Effector memory CD4-positive, alpha-beta T cell (primary cell): Measurements from ENCODE around the gene USP35.

ENCODE experiments used
- DNase-seq, 3 donors: peaks; one replicate each; pipeline ENCODE4 v3.0.0-alpha.2; 2020
- H3K27ac ChIP-seq: 2 replicates; pipeline ENCODE4 v1.7.0; 2013; ENCODE audit warnings: mild to moderate bottlenecking, low read length, moderate library complexity; ENCODE audit not compliant: insufficient read depth, poor library complexity, severe bottlenecking
- H3K27me3 ChIP-seq: replicated peaks from 2 replicates; pipeline ENCODE4 v1.7.0; 2013; ENCODE audit warnings: mild to moderate bottlenecking, low read length; ENCODE audit not compliant: insufficient read depth, control insufficient read depth, poor library complexity, severe bottlenecking
- H3K36me3 ChIP-seq: 2 replicates; pipeline ENCODE4 v1.7.0; 2013; ENCODE audit warnings: mild to moderate bottlenecking, low read length, moderate library complexity; ENCODE audit not compliant: control insufficient read depth, insufficient read depth
- H3K4me1 ChIP-seq: 2 replicates; pipeline ENCODE4 v1.7.0; 2013; ENCODE audit warnings: low read length, mild to moderate bottlenecking; ENCODE audit not compliant: control insufficient read depth, insufficient read depth, poor library complexity, severe bottlenecking
- H3K4me3 ChIP-seq: 2 replicates; pipeline ENCODE4 v1.7.0; 2013; ENCODE audit warnings: low read length, low read depth, mild to moderate bottlenecking; ENCODE audit not compliant: insufficient read depth, poor library complexity, severe bottlenecking
- H3K9me3 ChIP-seq: 2 replicates; pipeline ENCODE4 v1.7.0; 2013; ENCODE audit warnings: mild to moderate bottlenecking, low read length, moderate library complexity; ENCODE audit not compliant: control insufficient read depth

The USP35 gene

GRCh38 chr11:78151804-78152203 lies 36.9 kb upstream of the USP35 start:
- Histone ChIP-seq H3K9me3 (no peaks in the 10 kb centered on the region), H3K36me3 (no peaks in the 10 kb centered on the region), H3K27ac (no peak overlapping the region), H3K27me3 (no peaks in the 10 kb centered on the region), H3K4me1 (no peaks in the 10 kb centered on the region), H3K4me3 (no peak overlapping the region)
- DNase-seq, result no peak

- Histone ChIP-seq H3K4me3 (no peak overlapping the region), H3K4me1 (no peaks in the 10 kb centered on the region), H3K27me3 (no peaks in the 10 kb centered on the region), H3K27ac (no peak overlapping the region), H3K9me3 (no peaks in the 10 kb centered on the region), H3K36me3 (no peaks in the 10 kb centered on the region)
- no peak for DNase-seq
These were observed 32.4 kb upstream of the USP35 start for GRCh38 chr11:78156127-78156844.

- no peaks in the 10 kb centered on the region for H3K9me3 ChIP-seq
- H3K4me1 ChIP-seq, result no peaks in the 10 kb centered on the region
- DNase-seq, result no peak
- H3K27ac ChIP-seq, result no peak overlapping the region
- H3K27me3 ChIP-seq, result no peaks in the 10 kb centered on the region
- H3K4me3 ChIP-seq, result no peak overlapping the region
- H3K36me3 ChIP-seq, result no peaks in the 10 kb centered on the region
These were observed 29.6 kb upstream of the USP35 start for GRCh38 chr11:78158987-78159652.

- H3K4me1 ChIP-seq, result no peaks in the 10 kb centered on the region
- DNase-seq, result no peak
- H3K27ac ChIP-seq, result no peak overlapping the region
- H3K27me3 ChIP-seq, result no peaks in the 10 kb centered on the region
- no peaks in the 10 kb centered on the region for H3K36me3 ChIP-seq
- H3K9me3 ChIP-seq, result no peaks in the 10 kb centered on the region
- no peak overlapping the region for H3K4me3 ChIP-seq
These were observed 28.2 kb upstream of the USP35 start for GRCh38 chr11:78160557-78160956.

- Histone ChIP-seq H3K27me3 (no peaks in the 10 kb centered on the region), H3K9me3 (no peaks in the 10 kb centered on the region), H3K27ac (no peak overlapping the region), H3K36me3 (no peaks in the 10 kb centered on the region), H3K4me1 (no peaks in the 10 kb centered on the region), H3K4me3 (no peak overlapping the region)
- DNase-seq, result no peak
These were observed 27.4 kb upstream of the USP35 start for GRCh38 chr11:78161346-78161745.

GRCh38 chr11:78161962-78162371 lies 26.8 kb upstream of the USP35 start:
- Histone ChIP-seq H3K4me3 (no peak overlapping the region), H3K27ac (no peak overlapping the region), H3K4me1 (no peaks in the 10 kb centered on the region), H3K9me3 (no peaks in the 10 kb centered on the region), H3K27me3 (no peaks in the 10 kb centered on the region), H3K36me3 (no peaks in the 10 kb centered on the region)
- DNase-seq, result no peak

- Histone ChIP-seq H3K4me3 (no peak overlapping the region), H3K36me3 (no peaks in the 10 kb centered on the region), H3K4me1 (no peaks in the 10 kb centered on the region), H3K27ac (no peak overlapping the region), H3K9me3 (no peaks in the 10 kb centered on the region), H3K27me3 (no peaks in the 10 kb centered on the region)
- DNase-seq, result no peak
These were observed 24.9 kb upstream of the USP35 start for GRCh38 chr11:78163828-78164227.

GRCh38 chr11:78164471-78164870 lies 24.2 kb upstream of the USP35 start:
- Histone ChIP-seq H3K4me1 (no peaks in the 10 kb centered on the region), H3K9me3 (no peaks in the 10 kb centered on the region), H3K27ac (no peak overlapping the region), H3K27me3 (no peaks in the 10 kb centered on the region), H3K36me3 (no peaks in the 10 kb centered on the region), H3K4me3 (no peak overlapping the region)
- no peak for DNase-seq

- Histone ChIP-seq H3K4me1 (no peaks in the 10 kb centered on the region), H3K4me3 (no peak overlapping the region)
These were observed 21.8 kb upstream of the USP35 start for GRCh38 chr11:78166855-78167469.

More at GRCh38 chr11:78166855-78167469, 21.8 kb upstream of the USP35 start:
- no peak for DNase-seq
- Histone ChIP-seq H3K27ac (no peak overlapping the region), H3K9me3 (no peaks in the 10 kb centered on the region), H3K36me3 (no peaks in the 10 kb centered on the region), H3K27me3 (no peaks in the 10 kb centered on the region)
